Heart left ventricle (tissue), 16 donors: ENCODE data around the gene ZNF598. TPM values are rescaled to one million over a fixed set of nuclear protein-coding genes. Genes with fewer than 3 reads are reported as not detected.
A peak's percentile ranks its signal among the peaks of the same experiment; 100 is the strongest.

Source experiments
- ATAC-seq, 4 donors: fragments of 200-7000 bp; cut with Tn5 transposase; one replicate each; pipeline ENCODE4 v1.9.1; 2020 to 2022; ENCODE audit warnings: moderate library complexity in 4 of 4, mild to moderate bottlenecking in 3 of 4, moderate number of reproducible peaks in 1 of 4
- DNase-seq, 5 donors: peaks; one replicate each; pipeline ENCODE4 v3.0.0-alpha.2; 2020
- H3K27ac ChIP-seq, 12 donors: fragments of 200-600 bp; sonication (generic) in 4 of 12; one replicate each; pipeline versions ENCODE4 v1.5.0 to v1.8.0; 2016 to 2022; ENCODE audit warnings: mild to moderate bottlenecking in 2 of 12
- H3K27me3 ChIP-seq, 9 donors: fragments of 200-600 bp; sonication (generic) in 2 of 9; one replicate each; pipeline versions ENCODE4 v1.5.1 to v1.8.0; 2016 to 2022; ENCODE audit warnings: mild to moderate bottlenecking in 3 of 9
- H3K36me3 ChIP-seq, 9 donors: fragments of 200-600 bp; sonication (generic) in 2 of 9; one replicate each; pipeline versions ENCODE4 v1.5.0 to v1.8.0; 2018 to 2022; ENCODE audit warnings: mild to moderate bottlenecking in 2 of 9
- H3K4me1 ChIP-seq, 12 donors: fragments of 200-600 bp; sonication (generic) in 4 of 12; one replicate each; pipeline versions ENCODE4 v1.5.0 to v1.8.0; 2016 to 2022; ENCODE audit warnings: mild to moderate bottlenecking in 3 of 12
- H3K4me3 ChIP-seq, 12 donors: fragments of 200-600 bp; sonication (generic) in 4 of 12; one replicate each; pipeline versions ENCODE4 v1.5.0 to v1.8.0; 2017 to 2022; ENCODE audit warnings: mild to moderate bottlenecking in 9 of 12, moderate library complexity in 4 of 12
- H3K9me3 ChIP-seq, 12 donors: fragments of 200-600 bp; sonication (generic) in 4 of 12; one replicate each; pipeline versions ENCODE4 v1.5.0 to v1.8.0; 2016 to 2022; ENCODE audit warnings: mild to moderate bottlenecking in 1 of 12
- POLR2A ChIP-seq, 2 donors: fragments of 450-650 bp; IDR thresholded peaks; one replicate each; pipeline ENCODE4 v1.6.1; 2017; ENCODE audit warnings: antibody characterized with exemption in 2 of 2, mild to moderate bottlenecking in 2 of 2, moderate library complexity in 2 of 2
- WGBS, 4 donors: extraction: QIAGEN DNeasy Blood & Tissue Kit in 2 of 4; methylation state at CpG; one replicate each; pipeline versions ENCODE4 v1.1.5 to v1.1.7; 2013 to 2018; 5-methylcytosine and 5-hydroxymethylcytosine counted together
- intact Hi-C, 10 donors: fragments of 100-400 bp; cut with DNase I; formaldehyde crosslinking; loops; one replicate each; pipeline versions ENCODE4 v1.11.1 to v1.14.2; 2022
- polyA plus RNA-seq, 2 donors: library from polyadenylated mRNA; stranded (reverse); fragments of 200-250 nt; gene quantifications; one replicate each; pipeline ENCODE4 v1.2.3, GENCODE V29; 2013
- total RNA-seq, 9 donors: library from RNA; depleted of rRNA in 2 of 9; stranded (reverse); fragments of >200 nt in 2 of 9; fragmentation: NEBNext Ultra II Directional in 3 of 9; extraction: Animal tissue kit (Norgen Biotek cat#: 25700) in 3 of 9; gene quantifications; one replicate each; pipeline versions ENCODE4 v1.1.0 to v1.2.4, GENCODE V29; 2016 to 2023
- TF ChIP-seq, protein P1 (sequence below), 12 donors: fragments of 200-600 bp; sonication (generic) in 4 of 12; IDR thresholded peaks; one replicate each; pipeline versions ENCODE4 v1.5.0 to v1.8.0; 2018 to 2022; ENCODE audit warnings: antibody characterized with exemption in 12 of 12, mild to moderate bottlenecking in 5 of 12
- donor health status: ischemic (EF 13 %, LVEDD 7.1; RV severe dilation, severe dysfunction).
- donor health status: healthy with polysubstance abuse.
- donor health status: DM: no; HTN: yes; CAD: no.
- donor health status: DM: no; HTN: no; CAD: no.
- donor health status: ischemic (EF 25% LVEDD 6.9; RV normal size, moderate dysfunction).
- donor health status: ischemic (EF 25% LVEDD 5.7; RV mildly dilated, moderate dysfunction).
- donor health status: healthy.
- donor health status: DM: yes; HTN: yes; CAD: no.
- donor health status: ischemic (EF 35%, LVEDD 5.7; RV mildly dilated, moderate dysfunction).
- donor health status: nonischemic (EF 11% LVEDD 7.7; RV severe dilation, severe dysfunction).
- donor health status: DM: yes; HTN: yes; CAD: no.
- donor health status: PGD.
- donor health status: ischemic (EF 29% LVEDD 5.4; RV normal size, mild dysfunction).
- donor health status: nonischemic (EF 23%, LVEDD 6.1; RV moderate dilation, normal function).

ZNF598 gene
- total and polyA plus RNA-seq, 11 donors: 9.4 to 47.4 (median 17.0) TPM

DNA sequence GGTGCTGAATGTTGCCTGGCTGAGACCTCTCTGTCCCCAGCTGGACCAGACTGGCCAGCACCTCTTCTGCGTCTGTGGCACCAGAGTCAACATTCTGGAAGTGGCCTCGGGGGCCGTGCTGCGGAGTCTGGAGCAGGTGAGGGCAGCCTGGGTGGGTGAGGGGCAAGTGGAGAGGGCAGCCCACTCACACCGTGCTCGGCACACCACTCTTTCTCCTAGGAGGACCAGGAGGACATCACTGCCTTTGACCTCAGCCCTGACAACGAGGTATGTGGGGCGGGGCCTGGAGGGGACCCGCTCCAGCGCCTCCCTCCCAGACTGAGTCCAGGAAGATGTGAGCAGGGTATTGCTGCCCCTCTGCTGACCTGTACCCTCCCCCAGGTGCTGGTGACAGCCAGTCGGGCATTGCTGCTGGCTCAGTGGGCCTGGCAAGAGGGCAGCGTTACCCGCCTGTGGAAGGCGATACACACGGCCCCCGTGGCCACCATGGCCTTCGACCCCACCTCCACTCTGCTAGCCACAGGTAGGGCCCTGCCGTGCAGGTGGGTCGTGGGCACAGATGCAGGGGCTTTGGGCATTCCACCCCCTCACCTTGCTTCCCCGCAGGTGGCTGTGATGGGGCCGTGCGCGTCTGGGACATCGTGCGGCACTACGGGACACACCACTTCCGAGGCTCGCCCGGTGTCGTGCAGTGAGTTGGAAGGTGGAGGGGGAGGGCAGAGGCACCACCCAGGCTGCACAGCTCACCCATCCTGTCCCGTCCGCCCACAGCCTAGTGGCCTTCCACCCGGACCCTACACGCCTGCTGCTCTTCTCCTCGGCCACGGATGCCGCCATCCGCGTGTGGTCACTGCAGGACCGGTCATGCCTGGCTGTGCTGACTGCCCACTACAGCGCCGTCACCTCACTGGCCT is 35.2 kb downstream of the ZNF598 start:
- TF ChIP-seq POLR2A (IDR thresholded peaks at IDR 0.05): no peak
- TF ChIP-seq, protein P1, sequence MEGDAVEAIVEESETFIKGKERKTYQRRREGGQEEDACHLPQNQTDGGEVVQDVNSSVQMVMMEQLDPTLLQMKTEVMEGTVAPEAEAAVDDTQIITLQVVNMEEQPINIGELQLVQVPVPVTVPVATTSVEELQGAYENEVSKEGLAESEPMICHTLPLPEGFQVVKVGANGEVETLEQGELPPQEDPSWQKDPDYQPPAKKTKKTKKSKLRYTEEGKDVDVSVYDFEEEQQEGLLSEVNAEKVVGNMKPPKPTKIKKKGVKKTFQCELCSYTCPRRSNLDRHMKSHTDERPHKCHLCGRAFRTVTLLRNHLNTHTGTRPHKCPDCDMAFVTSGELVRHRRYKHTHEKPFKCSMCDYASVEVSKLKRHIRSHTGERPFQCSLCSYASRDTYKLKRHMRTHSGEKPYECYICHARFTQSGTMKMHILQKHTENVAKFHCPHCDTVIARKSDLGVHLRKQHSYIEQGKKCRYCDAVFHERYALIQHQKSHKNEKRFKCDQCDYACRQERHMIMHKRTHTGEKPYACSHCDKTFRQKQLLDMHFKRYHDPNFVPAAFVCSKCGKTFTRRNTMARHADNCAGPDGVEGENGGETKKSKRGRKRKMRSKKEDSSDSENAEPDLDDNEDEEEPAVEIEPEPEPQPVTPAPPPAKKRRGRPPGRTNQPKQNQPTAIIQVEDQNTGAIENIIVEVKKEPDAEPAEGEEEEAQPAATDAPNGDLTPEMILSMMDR (IDR thresholded peaks at IDR 0.05): no peak
- Histone ChIP-seq H3K36me3 (peaks cover 4 to 49% (median 41%) of the 10 kb centered on the region in 9 donors), H3K27ac (no peak overlapping the region), H3K4me1 (peaks cover 0 to 35% (median 21%) of the 10 kb centered on the region in 12 donors), H3K9me3 (no peaks in the 10 kb centered on the region), H3K27me3 (peaks cover 0 to 54% (median 14%) of the 10 kb centered on the region in 9 donors), H3K4me3 (no peak overlapping the region)
- DNase-seq (no peak), ATAC-seq (no peak)
- intact Hi-C loops: no loop called here
- WGBS, 4 donors: 93 to 95% (median 94%) methylated on average over 38 to 42 of the region's 42 CpGs

- H3K4me3 ChIP-seq: no peak overlapping the region
- intact Hi-C loops: no loop called here
- no peaks in the 10 kb centered on the region for H3K9me3 ChIP-seq
- 89 to 93% (median 90%) methylated on average over 14 to 16 of the region's 16 CpGs for WGBS, 4 donors
- no peak overlapping the region for H3K27ac ChIP-seq
- peaks cover 4 to 47% (median 41%) of the 10 kb centered on the region in 9 donors for H3K36me3 ChIP-seq
- DNase-seq (no peak), ATAC-seq (no peak)
- H3K4me1 ChIP-seq: peaks cover 0 to 29% (median 20%) of the 10 kb centered on the region in 12 donors
- no peak for TF ChIP-seq POLR2A (IDR thresholded peaks at IDR 0.05)
- TF ChIP-seq, protein P1 (IDR thresholded peaks at IDR 0.05): no peak
- peaks cover 0 to 46% (median 6%) of the 10 kb centered on the region in 9 donors for H3K27me3 ChIP-seq
Measured at GRCh38 chr16:1973461-1974156, 36.0 kb downstream of the ZNF598 start.

DNA sequence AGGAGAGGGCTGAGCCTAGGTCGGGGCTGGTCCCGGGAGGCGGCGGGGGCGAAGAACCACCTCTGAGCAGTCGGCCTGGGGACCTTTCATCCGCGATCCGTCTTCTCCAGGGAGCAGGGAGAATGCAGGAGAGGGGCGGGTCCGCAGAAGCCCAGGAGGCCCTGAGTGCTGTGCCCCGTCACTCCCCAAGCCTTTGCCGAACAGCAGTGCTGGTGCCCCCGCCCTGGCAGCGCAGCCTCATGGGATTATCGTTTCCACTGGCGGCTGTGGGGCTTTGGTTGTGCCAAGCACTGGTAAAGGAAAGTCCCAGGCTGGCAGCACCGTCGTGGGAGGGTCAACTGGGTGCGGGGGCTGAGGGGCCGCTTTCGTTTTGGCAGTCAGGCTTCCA is 37.1 kb downstream of the ZNF598 start:
- Histone ChIP-seq H3K4me1 (peaks cover 0 to 29% (median 20%) of the 10 kb centered on the region in 12 donors), H3K27ac (peak overlapping the region in 7 of 12 donors; percentile 89 to 95 (median 93)), H3K36me3 (peaks cover 0 to 36% (median 32%) of the 10 kb centered on the region in 9 donors), H3K9me3 (no peaks in the 10 kb centered on the region), H3K27me3 (peaks cover 0 to 35% (median 0%) of the 10 kb centered on the region in 9 donors), H3K4me3 (peak overlapping the region; percentile 76 to 100 (median 96))
- TF ChIP-seq POLR2A (IDR thresholded peaks at IDR 0.05): no peak
- TF ChIP-seq, protein P1 (IDR thresholded peaks at IDR 0.05): no peak
- ATAC-seq: no peak
- intact Hi-C loops: no loop called here
- 2 to 4% (median 3%) methylated on average over 18 to 22 of the region's 22 CpGs for WGBS, 4 donors
- DNase-seq: peak in 1 of 5 donors; percentile 12
